Natural killer cell (primary cell): ENCODE measurements around the gene USP34. TPM values are rescaled to one million over a fixed set of nuclear protein-coding genes. Genes with fewer than 3 reads are reported as not detected.

Experiments used
- ATAC-seq, 3 donors: fragments of 150-1000 bp in 2 of 3; fragments of 200-7000 bp in 1 of 3; cut with Tn5 transposase; 1 replicate in 1 of 3; 2 replicates in 2 of 3; pipeline ENCODE4 v1.10.0; 2021; ENCODE audit warnings: mild to moderate bottlenecking in 2 of 3, moderate library complexity in 2 of 3
- DNase-seq, 2 donors: peaks; one replicate each; pipeline versions ENCODE4 v3.0.0 to v3.0.0-alpha.2; 2013 to 2021; ENCODE audit warnings: mixed read lengths in 1 of 2
- H3K27ac ChIP-seq: one replicate; pipeline ENCODE4 v1.5.1; 2013; ENCODE audit warnings: mild to moderate bottlenecking, low read length
- H3K27me3 ChIP-seq: one replicate; pipeline ENCODE4 v1.6.1; 2013; ENCODE audit warnings: low read length; ENCODE audit not compliant: control insufficient read depth, insufficient read depth
- H3K36me3 ChIP-seq: one replicate; pipeline ENCODE4 v1.6.1; 2013; ENCODE audit warnings: low read length; ENCODE audit not compliant: control insufficient read depth, insufficient read depth
- H3K4me1 ChIP-seq: one replicate; pipeline ENCODE4 v1.6.1; 2013; ENCODE audit warnings: low read length; ENCODE audit not compliant: control insufficient read depth, insufficient read depth
- H3K4me3 ChIP-seq: one replicate; pipeline ENCODE4 v1.5.1; 2013; ENCODE audit warnings: low read length
- H3K9me3 ChIP-seq: one replicate; pipeline ENCODE4 v1.6.1; 2013; ENCODE audit warnings: low read length; ENCODE audit not compliant: control insufficient read depth, insufficient read depth
- H3K27ac Mint-ChIP-seq, 2 donors: one replicate each; pipeline ENCODE4 v1.8.0; 2022; ENCODE audit warnings: mild to moderate bottlenecking in 2 of 2, mixed read lengths in 2 of 2, moderate library complexity in 1 of 2
- H3K27me3 Mint-ChIP-seq, 2 donors: one replicate each; pipeline ENCODE4 v1.8.0; 2022; ENCODE audit warnings: low read depth in 2 of 2, mixed read lengths in 2 of 2
- H3K36me3 Mint-ChIP-seq: one replicate; pipeline ENCODE4 v1.8.0; 2022; ENCODE audit warnings: mixed read lengths
- H3K4me1 Mint-ChIP-seq, 2 donors: one replicate each; pipeline ENCODE4 v1.8.0; 2022; ENCODE audit warnings: mixed read lengths in 2 of 2
- H3K4me3 Mint-ChIP-seq: one replicate; pipeline ENCODE4 v1.8.0; 2022; ENCODE audit warnings: mild to moderate bottlenecking, moderate library complexity, mixed read lengths
- H3K9me3 Mint-ChIP-seq, 2 donors: one replicate each; pipeline ENCODE4 v1.8.0; 2022; ENCODE audit warnings: mixed read lengths in 2 of 2
- CTCF ChIP-seq: fragments of 200-600 bp; IDR thresholded peaks from one replicate; pipeline ENCODE4 v1.8.0; 2022; ENCODE audit warnings: antibody characterized with exemption
- WGBS: methylation state at CpG from one replicate; pipeline ENCODE4 v1.1.7; 2013; ENCODE audit warnings: missing lambda C conversion rate; ENCODE audit not compliant: insufficient coverage; 5-methylcytosine and 5-hydroxymethylcytosine counted together
- intact Hi-C: fragments of 100-400 bp; cut with micrococcal nuclease; formaldehyde crosslinking; loops from one replicate; pipeline ENCODE4 v1.14.2; 2022
- total RNA-seq, 4 donors: library from RNA; stranded (reverse); fragments of 120-200 nt in 1 of 4; gene quantifications; one replicate each; pipeline versions ENCODE4 v1.2.3 to v1.2.4, GENCODE V29; 2013 to 2022

Gene USP34
- total RNA-seq, 3 donors from 2014 or later (not counting 1 experiment from before 2014, with no cell fraction given): 184 to 204 (median 199) TPM

GRCh38 chr2:61340242-61340641 lies 130.6 kb downstream of the USP34 start:
- no peaks in the 10 kb centered on the region for H3K4me1 Mint-ChIP-seq
- no peak overlapping the region for H3K27ac ChIP-seq
- TF ChIP-seq CTCF: no peak
- no peaks in the 10 kb centered on the region for H3K27me3 Mint-ChIP-seq
- H3K36me3 ChIP-seq: peaks cover 61% of the 10 kb centered on the region
- DNase-seq: no peak
- no CpG with 5 or more reads among the region's 2 CpGs for WGBS
- no peaks in the 10 kb centered on the region for H3K27me3 ChIP-seq
- H3K36me3 Mint-ChIP-seq: no peaks in the 10 kb centered on the region
- intact Hi-C loops: no loop called here
- H3K9me3 ChIP-seq: no peaks in the 10 kb centered on the region
- H3K9me3 Mint-ChIP-seq: no peaks in the 10 kb centered on the region
- H3K4me1 ChIP-seq: no peaks in the 10 kb centered on the region
- H3K4me3 Mint-ChIP-seq: no peak overlapping the region
- peak overlapping the region in 1 of 2 donors; percentile 27 for H3K27ac Mint-ChIP-seq
- no peak overlapping the region for H3K4me3 ChIP-seq
- ATAC-seq: no peak

GRCh38 chr2:61338447-61338846 lies 132.4 kb downstream of the USP34 start:
- Histone ChIP-seq H3K4me1 (no peaks in the 10 kb centered on the region), H3K9me3 (no peaks in the 10 kb centered on the region), H3K27ac (no peak overlapping the region), H3K4me3 (no peak overlapping the region), H3K36me3 (peaks cover 52% of the 10 kb centered on the region), H3K27me3 (no peaks in the 10 kb centered on the region)
- intact Hi-C loops: no loop called here
- Mint-ChIP-seq H3K27me3 (no peaks in the 10 kb centered on the region), H3K4me1 (no peaks in the 10 kb centered on the region), H3K9me3 (no peaks in the 10 kb centered on the region), H3K27ac (peak overlapping the region in 1 of 2 donors; percentile 49), H3K36me3 (no peaks in the 10 kb centered on the region), H3K4me3 (no peak overlapping the region)
- no peak for ATAC-seq
- TF ChIP-seq CTCF: no peak
- DNase-seq: no peak

GRCh38 chr2:61335187-61335586 lies 135.7 kb downstream of the USP34 start:
- ATAC-seq (no peak), DNase-seq (no peak)
- Mint-ChIP-seq H3K4me1 (peaks cover 0 to 4% of the 10 kb centered on the region in 2 donors), H3K27ac (peak overlapping the region in 1 of 2 donors; percentile 46), H3K4me3 (no peak overlapping the region), H3K27me3 (no peaks in the 10 kb centered on the region), H3K36me3 (peaks cover 16% of the 10 kb centered on the region), H3K9me3 (no peaks in the 10 kb centered on the region)
- Histone ChIP-seq H3K9me3 (no peaks in the 10 kb centered on the region), H3K4me1 (no peaks in the 10 kb centered on the region), H3K36me3 (peaks cover 55% of the 10 kb centered on the region), H3K27ac (no peak overlapping the region), H3K4me3 (no peak overlapping the region), H3K27me3 (no peaks in the 10 kb centered on the region)
- WGBS: 89% methylated on average over 2 of the region's 3 CpGs
- no peak for TF ChIP-seq CTCF
- intact Hi-C loops: no loop called here

- H3K4me3 ChIP-seq: no peak overlapping the region
- peaks cover 62% of the 10 kb centered on the region for H3K36me3 ChIP-seq
- no peak for TF ChIP-seq CTCF
- H3K4me1 Mint-ChIP-seq: peaks cover 0 to 4% of the 10 kb centered on the region in 2 donors
- no peaks in the 10 kb centered on the region for H3K27me3 Mint-ChIP-seq
- H3K27me3 ChIP-seq: no peaks in the 10 kb centered on the region
- no peak for ATAC-seq
- no CpG with 5 or more reads among the region's 2 CpGs for WGBS
- no peak overlapping the region for H3K4me3 Mint-ChIP-seq
- DNase-seq: no peak
- H3K9me3 Mint-ChIP-seq: no peaks in the 10 kb centered on the region
- intact Hi-C loops: no loop called here
- H3K4me1 ChIP-seq: no peaks in the 10 kb centered on the region
- no peak overlapping the region for H3K27ac Mint-ChIP-seq
- H3K9me3 ChIP-seq: no peaks in the 10 kb centered on the region
- no peak overlapping the region for H3K27ac ChIP-seq
- H3K36me3 Mint-ChIP-seq: peaks cover 18% of the 10 kb centered on the region
Observed at GRCh38 chr2:61334466-61334865, 136.4 kb downstream of the USP34 start.
